ENCODE measurements around the gene EPB41L2. TPM values are rescaled to one million over a fixed set of nuclear protein-coding genes. Genes with fewer than 3 reads are reported as not detected.

Gene EPB41L2
- total RNA-seq, 1 experiment from 2014 or later = 181 TPM

DNA sequence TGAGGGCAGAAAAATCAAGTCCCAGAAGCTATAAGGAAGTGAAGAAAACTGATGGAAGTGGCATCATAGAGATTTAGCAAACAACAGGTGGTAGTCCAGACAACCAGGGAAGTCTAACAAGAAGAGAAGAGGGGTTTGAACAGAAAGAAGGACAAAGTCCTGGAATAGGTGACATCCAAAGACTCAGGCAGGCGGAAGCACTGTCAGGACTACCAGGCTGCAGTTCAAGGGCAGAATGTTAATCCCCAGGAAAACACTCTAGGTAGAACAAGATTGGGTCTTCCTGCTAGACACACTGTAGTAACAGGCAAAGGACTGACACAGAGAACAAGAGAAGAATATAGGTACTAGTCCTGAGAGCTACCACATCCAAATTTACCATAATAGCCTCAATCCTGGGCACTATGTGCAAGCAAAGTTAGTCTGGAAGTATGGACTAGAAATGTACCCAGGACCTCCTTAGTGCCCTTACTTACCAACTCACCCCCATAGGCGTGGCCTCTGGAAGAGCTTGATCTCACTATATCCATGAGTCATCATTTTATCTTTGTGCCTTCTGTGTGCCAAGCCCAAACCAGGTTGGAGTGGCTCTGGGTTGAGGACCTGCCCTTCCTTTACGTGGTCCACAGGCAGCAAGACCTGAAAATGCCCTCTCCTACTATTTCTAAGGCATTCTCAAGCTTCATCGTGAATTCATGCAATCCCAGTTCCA, 2.2 kb upstream of the EPB41L2 start:
- CTCF ChIA-PET = no interaction called here
- Histone ChIP-seq H3K27ac (ENCODE audit: low read depth, low read length, poor library complexity, severe bottlenecking) (no peak overlapping the region), H3K4me3 (ENCODE audit: low read depth, low read length, poor library complexity, severe bottlenecking) (no peak overlapping the region), H3K4me1 (ENCODE audit: insufficient read depth, low read length, poor library complexity, severe bottlenecking) (peaks cover 12% of the 10 kb centered on the region), H3K27me3 (replicated peaks; ENCODE audit: insufficient read depth, low read depth, low read length, poor library complexity) (no peaks in the 10 kb centered on the region), H3K9me3 (ENCODE audit: low read depth, low read length, poor library complexity, severe bottlenecking) (no peaks in the 10 kb centered on the region), H3K36me3 (ENCODE audit: insufficient read depth, low read length, poor library complexity, severe bottlenecking) (no peaks in the 10 kb centered on the region)
- DNase-seq (ENCODE audit: low spot score) = no peak
- POLR2A ChIA-PET (ENCODE audit: low non-redundant PET) = interaction anchor here (0.6 kb wide), 1 partner anchor 552 kb away, joined by 3 read pairs; no protein-coding TSS in a partner anchor
- no TSS peak for BruUV-seq (replicated peaks)
- TF ChIP-seq, protein P1, sequence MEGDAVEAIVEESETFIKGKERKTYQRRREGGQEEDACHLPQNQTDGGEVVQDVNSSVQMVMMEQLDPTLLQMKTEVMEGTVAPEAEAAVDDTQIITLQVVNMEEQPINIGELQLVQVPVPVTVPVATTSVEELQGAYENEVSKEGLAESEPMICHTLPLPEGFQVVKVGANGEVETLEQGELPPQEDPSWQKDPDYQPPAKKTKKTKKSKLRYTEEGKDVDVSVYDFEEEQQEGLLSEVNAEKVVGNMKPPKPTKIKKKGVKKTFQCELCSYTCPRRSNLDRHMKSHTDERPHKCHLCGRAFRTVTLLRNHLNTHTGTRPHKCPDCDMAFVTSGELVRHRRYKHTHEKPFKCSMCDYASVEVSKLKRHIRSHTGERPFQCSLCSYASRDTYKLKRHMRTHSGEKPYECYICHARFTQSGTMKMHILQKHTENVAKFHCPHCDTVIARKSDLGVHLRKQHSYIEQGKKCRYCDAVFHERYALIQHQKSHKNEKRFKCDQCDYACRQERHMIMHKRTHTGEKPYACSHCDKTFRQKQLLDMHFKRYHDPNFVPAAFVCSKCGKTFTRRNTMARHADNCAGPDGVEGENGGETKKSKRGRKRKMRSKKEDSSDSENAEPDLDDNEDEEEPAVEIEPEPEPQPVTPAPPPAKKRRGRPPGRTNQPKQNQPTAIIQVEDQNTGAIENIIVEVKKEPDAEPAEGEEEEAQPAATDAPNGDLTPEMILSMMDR (conservative IDR thresholded peaks at IDR 0.05; ENCODE audit: low read depth, low read length) = no peak
- no peak for TF ChIP-seq EZH2 (IDR thresholded peaks at IDR 0.05; ENCODE audit: borderline replicate concordance, low read depth, low read length, poor library complexity, severe bottlenecking)
- intact Hi-C loops (cut with micrococcal nuclease; ENCODE audit: unreplicated experiment) = no loop called here

DNA sequence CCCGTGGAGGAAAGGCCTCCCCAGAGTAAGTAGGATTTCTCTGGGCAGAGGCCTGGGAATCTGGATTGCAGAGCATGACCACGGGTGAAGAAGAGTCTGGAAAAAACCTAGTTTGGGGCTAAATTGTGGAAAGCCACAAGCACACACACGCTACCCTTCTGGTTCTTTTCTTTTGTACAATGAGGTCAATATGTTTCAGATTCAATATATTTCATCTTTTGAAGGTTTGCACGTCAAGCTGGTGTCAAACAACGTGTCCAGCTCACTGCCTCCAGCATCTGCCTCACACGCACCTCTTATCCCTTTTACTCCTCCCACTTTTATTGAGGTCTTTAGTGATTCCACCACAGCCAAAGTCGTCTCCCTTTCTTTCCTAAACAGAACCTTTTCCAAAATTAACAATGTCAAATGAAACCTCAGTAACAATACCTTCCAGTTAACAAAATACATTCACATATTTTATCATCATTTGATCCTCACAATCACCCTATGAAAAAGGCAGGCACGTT, 773 bp upstream of the EPB41L2 start:
- Histone ChIP-seq H3K4me3 (ENCODE audit: low read depth, low read length, poor library complexity, severe bottlenecking) (peak overlapping the region; percentile 93), H3K9me3 (ENCODE audit: low read depth, low read length, poor library complexity, severe bottlenecking) (no peaks in the 10 kb centered on the region), H3K4me1 (ENCODE audit: insufficient read depth, low read length, poor library complexity, severe bottlenecking) (peaks cover 16% of the 10 kb centered on the region), H3K27me3 (replicated peaks; ENCODE audit: insufficient read depth, low read depth, low read length, poor library complexity) (no peaks in the 10 kb centered on the region), H3K36me3 (ENCODE audit: insufficient read depth, low read length, poor library complexity, severe bottlenecking) (no peaks in the 10 kb centered on the region), H3K27ac (ENCODE audit: low read depth, low read length, poor library complexity, severe bottlenecking) (peak overlapping the region; percentile 34)
- ChIA-PET POLR2A (ENCODE audit: low non-redundant PET) (no interaction called here), CTCF (no interaction called here)
- BruUV-seq (replicated peaks) = no TSS peak
- DNase-seq (ENCODE audit: low spot score) = no peak
- no peak for TF ChIP-seq EZH2 (IDR thresholded peaks at IDR 0.05; ENCODE audit: borderline replicate concordance, low read depth, low read length, poor library complexity, severe bottlenecking)
- TF ChIP-seq, protein P1 (conservative IDR thresholded peaks at IDR 0.05; ENCODE audit: low read depth, low read length) = no peak
- intact Hi-C loops (cut with micrococcal nuclease; ENCODE audit: unreplicated experiment) = loop anchor here (5.0 kb wide), 3 partner anchors 53 to 177 kb away; no protein-coding TSS in a partner anchor

DNA sequence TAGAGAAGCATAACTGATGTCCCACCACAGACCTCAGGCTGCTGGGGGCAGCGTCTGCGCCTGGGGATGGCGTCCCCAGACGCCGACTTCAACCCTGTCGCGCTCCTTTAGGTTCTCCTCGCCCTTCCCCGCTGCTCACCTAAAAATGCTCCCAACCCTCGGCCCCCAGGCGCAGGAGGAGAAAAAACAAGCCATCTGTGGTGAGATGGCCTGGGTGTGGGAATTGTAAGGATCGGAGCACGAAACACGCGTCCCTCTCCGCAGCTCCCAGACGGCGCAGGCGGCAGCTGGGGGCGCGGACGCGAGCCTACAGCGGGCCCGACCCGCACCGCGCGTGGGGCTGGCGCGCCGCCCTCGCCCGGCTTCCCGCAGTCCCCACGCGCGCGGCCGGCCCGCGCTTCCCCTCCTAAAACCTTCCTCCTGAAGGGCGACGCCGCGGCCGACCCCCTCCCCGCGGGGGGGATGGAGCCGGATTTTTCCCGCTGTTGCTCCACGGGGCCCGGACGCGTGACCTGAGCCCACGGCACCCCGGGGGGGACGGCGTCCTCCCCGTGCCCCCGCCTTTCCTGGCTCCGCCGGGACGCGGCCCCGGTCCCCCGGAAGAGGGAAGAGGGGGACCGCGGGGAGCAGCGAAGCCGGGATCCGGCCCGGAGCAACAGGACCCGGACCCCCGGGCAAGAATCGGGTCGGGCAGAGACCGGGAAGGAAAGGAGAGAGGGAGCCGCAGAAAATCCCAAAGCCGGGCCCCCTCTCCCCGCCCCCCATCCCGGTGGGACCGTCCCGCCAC, 611 bp downstream of the EPB41L2 start:
- Histone ChIP-seq H3K4me3 (ENCODE audit: low read depth, low read length, poor library complexity, severe bottlenecking) (peak overlapping the region; percentile 93), H3K27me3 (replicated peaks; ENCODE audit: insufficient read depth, low read depth, low read length, poor library complexity) (no peaks in the 10 kb centered on the region), H3K9me3 (ENCODE audit: low read depth, low read length, poor library complexity, severe bottlenecking) (no peaks in the 10 kb centered on the region), H3K27ac (ENCODE audit: low read depth, low read length, poor library complexity, severe bottlenecking) (peak overlapping the region; percentile 82), H3K36me3 (ENCODE audit: insufficient read depth, low read length, poor library complexity, severe bottlenecking) (no peaks in the 10 kb centered on the region), H3K4me1 (ENCODE audit: insufficient read depth, low read length, poor library complexity, severe bottlenecking) (peaks cover 16% of the 10 kb centered on the region)
- DNase-seq (ENCODE audit: low spot score) = peak; percentile 45
- intact Hi-C loops (cut with micrococcal nuclease; ENCODE audit: unreplicated experiment) = loop anchor here (5.0 kb wide), 3 partner anchors 55 to 175 kb away; no protein-coding TSS in a partner anchor
- ChIA-PET CTCF (interaction anchor here (0.6 kb wide), 1 partner anchor 461 kb away, joined by 9 read pairs; no protein-coding TSS in a partner anchor), POLR2A (ENCODE audit: low non-redundant PET) (interaction anchor here (0.5 kb wide), 2 partner anchors 23 to 321 kb away, joined by 3 to 11 read pairs; no protein-coding TSS in a partner anchor)
- BruUV-seq (replicated peaks) = no TSS peak
- TF ChIP-seq, protein P1 (conservative IDR thresholded peaks at IDR 0.05; ENCODE audit: low read depth, low read length) = no peak; the same call in 1 of the 2 replicates
- TF ChIP-seq EZH2 (IDR thresholded peaks at IDR 0.05; ENCODE audit: borderline replicate concordance, low read depth, low read length, poor library complexity, severe bottlenecking) = no peak
